OCI-LY1 (cell line): ENCODE measurements around the gene PAFAH2.
A peak's percentile ranks its signal among the peaks of the same experiment; 100 is the strongest.

Experiments used
- H2AFZ ChIP-seq: fragments of 200-600 bp; sonication (generic), shearing (Covaris generic); 2 replicates; pipeline ENCODE4 v1.6.0; 2014; ENCODE audit warnings: antibody characterized with exemption, mild to moderate bottlenecking, low read length
- H3F3A ChIP-seq: fragments of 200-600 bp; sonication (generic), shearing (Covaris generic); 2 replicates; pipeline ENCODE4 v1.6.0; 2014; ENCODE audit warnings: mild to moderate bottlenecking, antibody characterized with exemption, low read length, moderate library complexity; ENCODE audit not compliant: insufficient read depth
- H3K27ac ChIP-seq: fragments of 200-600 bp; sonication (generic); 2 replicates; pipeline ENCODE4 v1.5.1; 2014; ENCODE audit warnings: low read length, mixed run types, mild to moderate bottlenecking, low read depth; ENCODE audit not compliant: poor library complexity, severe bottlenecking
- H3K27me3 ChIP-seq: fragments of 200-600 bp; sonication (generic); 2 replicates; pipeline ENCODE4 v1.6.0; 2014; ENCODE audit warnings: antibody characterized with exemption, mild to moderate bottlenecking, low read length, moderate library complexity; ENCODE audit not compliant: insufficient read depth
- H3K36me3 ChIP-seq: fragments of 200-600 bp; sonication (generic); 2 replicates; pipeline ENCODE4 v1.6.1; 2014; ENCODE audit warnings: mild to moderate bottlenecking, antibody characterized with exemption, low read length, moderate library complexity, mixed read lengths; ENCODE audit not compliant: insufficient read depth
- H3K4me1 ChIP-seq: fragments of 200-600 bp; sonication (generic); 2 replicates; pipeline ENCODE4 v1.5.1; 2014; ENCODE audit warnings: mild to moderate bottlenecking, low read length, moderate library complexity; ENCODE audit not compliant: insufficient read depth, severe bottlenecking
- H3K4me2 ChIP-seq: fragments of 200-600 bp; sonication (generic), shearing (Covaris generic); 2 replicates; pipeline ENCODE4 v1.6.1; 2014; ENCODE audit warnings: low read length
- H3K4me3 ChIP-seq: fragments of 200-600 bp; sonication (generic); 2 replicates; pipeline ENCODE4 v1.5.1; 2014; ENCODE audit warnings: low read length, low read depth, mild to moderate bottlenecking, mixed read lengths; ENCODE audit not compliant: poor library complexity, severe bottlenecking
- H3K79me2 ChIP-seq: fragments of 200-600 bp; shearing (Covaris generic); 2 replicates; pipeline ENCODE4 v1.6.1; 2016; ENCODE audit warnings: mixed run types, low read length, mixed read lengths; ENCODE audit not compliant: insufficient read depth
- H3K9ac ChIP-seq: fragments of 200-600 bp; sonication (generic), shearing (Covaris generic); 2 replicates; pipeline ENCODE4 v1.6.1; 2014; ENCODE audit warnings: mild to moderate bottlenecking, low read length, mixed read lengths
- H3K9me2 ChIP-seq: fragments of 200-600 bp; sonication (generic), shearing (Covaris generic); 2 replicates; pipeline ENCODE4 v1.6.1; 2014; ENCODE audit warnings: low read depth, mild to moderate bottlenecking, low read length, mixed read lengths
- H3K9me3 ChIP-seq: fragments of 200-600 bp; shearing (Covaris generic); 2 replicates; pipeline ENCODE4 v1.6.1; 2014; ENCODE audit warnings: low read length, mixed read lengths
- H4K20me1 ChIP-seq: fragments of 200-600 bp; sonication (generic), shearing (Covaris generic); 2 replicates; pipeline ENCODE4 v1.6.0; 2016; ENCODE audit warnings: mild to moderate bottlenecking, low read length; ENCODE audit not compliant: insufficient read depth
- EZH2 ChIP-seq: fragments of 200-600 bp; sonication (generic), shearing (Covaris generic); IDR thresholded peaks from 2 replicates; pipeline ENCODE4 v1.8.0; 2017; ENCODE audit warnings: borderline replicate concordance, mixed run types, mild to moderate bottlenecking, antibody characterized with exemption, low read length, moderate library complexity, mixed read lengths
- TF ChIP-seq, protein P1 (sequence below): fragments of 200-600 bp; sonication (generic), shearing (Covaris generic); IDR thresholded peaks from 2 replicates; pipeline ENCODE4 v1.5.1; 2017; ENCODE audit warnings: mild to moderate bottlenecking, antibody characterized with exemption, low read length, moderate library complexity, mixed read lengths

Gene PAFAH2

GRCh38 chr1:26034504-26035202, 36.8 kb upstream of the PAFAH2 start:
- H3K79me2 ChIP-seq: no peaks in the 10 kb centered on the region
- no peak overlapping the region for H3K27ac ChIP-seq
- H3K9me3 ChIP-seq: no peaks in the 10 kb centered on the region
- H4K20me1 ChIP-seq: no peaks in the 10 kb centered on the region
- no peaks in the 10 kb centered on the region for H3F3A ChIP-seq
- H2AFZ ChIP-seq: 0 out of 2 replicates have a peak overlapping the region, but pooled peaks have one; percentile 53
- H3K4me2 ChIP-seq: peak overlapping the region; percentile 80
- H3K4me1 ChIP-seq: peaks cover 6% of the 10 kb centered on the region
- no peaks in the 10 kb centered on the region for H3K27me3 ChIP-seq
- TF ChIP-seq EZH2: no peak
- TF ChIP-seq, protein P1, sequence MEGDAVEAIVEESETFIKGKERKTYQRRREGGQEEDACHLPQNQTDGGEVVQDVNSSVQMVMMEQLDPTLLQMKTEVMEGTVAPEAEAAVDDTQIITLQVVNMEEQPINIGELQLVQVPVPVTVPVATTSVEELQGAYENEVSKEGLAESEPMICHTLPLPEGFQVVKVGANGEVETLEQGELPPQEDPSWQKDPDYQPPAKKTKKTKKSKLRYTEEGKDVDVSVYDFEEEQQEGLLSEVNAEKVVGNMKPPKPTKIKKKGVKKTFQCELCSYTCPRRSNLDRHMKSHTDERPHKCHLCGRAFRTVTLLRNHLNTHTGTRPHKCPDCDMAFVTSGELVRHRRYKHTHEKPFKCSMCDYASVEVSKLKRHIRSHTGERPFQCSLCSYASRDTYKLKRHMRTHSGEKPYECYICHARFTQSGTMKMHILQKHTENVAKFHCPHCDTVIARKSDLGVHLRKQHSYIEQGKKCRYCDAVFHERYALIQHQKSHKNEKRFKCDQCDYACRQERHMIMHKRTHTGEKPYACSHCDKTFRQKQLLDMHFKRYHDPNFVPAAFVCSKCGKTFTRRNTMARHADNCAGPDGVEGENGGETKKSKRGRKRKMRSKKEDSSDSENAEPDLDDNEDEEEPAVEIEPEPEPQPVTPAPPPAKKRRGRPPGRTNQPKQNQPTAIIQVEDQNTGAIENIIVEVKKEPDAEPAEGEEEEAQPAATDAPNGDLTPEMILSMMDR: no peak
- no peaks in the 10 kb centered on the region for H3K36me3 ChIP-seq
- peak overlapping the region; percentile 70 for H3K4me3 ChIP-seq
- H3K9ac ChIP-seq: peak overlapping the region; percentile 56; the same call in 1 of the 2 replicates
- H3K9me2 ChIP-seq: no peaks in the 10 kb centered on the region

GRCh38 chr1:26032656-26033357, 34.9 kb upstream of the PAFAH2 start:
- Histone ChIP-seq H3K9me2 (no peaks in the 10 kb centered on the region), H3K4me2 (no peak overlapping the region), H3K36me3 (no peaks in the 10 kb centered on the region), H4K20me1 (no peaks in the 10 kb centered on the region), H3K9me3 (no peaks in the 10 kb centered on the region), H3K4me1 (peaks cover 6% of the 10 kb centered on the region), H3K4me3 (no peak overlapping the region), H3K9ac (no peak overlapping the region), H3K79me2 (no peaks in the 10 kb centered on the region), H3K27ac (no peak overlapping the region), H2AFZ (no peak overlapping the region), H3F3A (no peaks in the 10 kb centered on the region), H3K27me3 (no peaks in the 10 kb centered on the region)
- TF ChIP-seq EZH2: no peak
- TF ChIP-seq, protein P1: no peak

- Histone ChIP-seq H3K27ac (no peak overlapping the region), H4K20me1 (no peaks in the 10 kb centered on the region), H3K4me2 (no peak overlapping the region), H3K9me2 (no peaks in the 10 kb centered on the region), H3K36me3 (no peaks in the 10 kb centered on the region), H3K9me3 (no peaks in the 10 kb centered on the region), H3K9ac (no peak overlapping the region), H3K27me3 (no peaks in the 10 kb centered on the region), H3K79me2 (no peaks in the 10 kb centered on the region), H3K4me3 (no peak overlapping the region), H3K4me1 (peaks cover 6% of the 10 kb centered on the region), H2AFZ (no peak overlapping the region), H3F3A (no peaks in the 10 kb centered on the region)
- TF ChIP-seq, protein P1: no peak
- TF ChIP-seq EZH2: no peak
Observed at GRCh38 chr1:26031611-26032220, 33.9 kb upstream of the PAFAH2 start.
